Heart right ventricle (tissue), 16 donors: ENCODE data around the gene PRM1. TPM values are rescaled to one million over a fixed set of nuclear protein-coding genes. Genes with fewer than 3 reads are reported as not detected.

ENCODE experiments used
- ATAC-seq, 8 donors: fragments of 200-7000 bp; cut with Tn5 transposase; one replicate each; pipeline ENCODE4 v1.9.1; 2020; ENCODE audit warnings: mild to moderate bottlenecking in 8 of 8, moderate library complexity in 8 of 8, moderate number of reproducible peaks in 1 of 8
- DNase-seq, 2 donors: peaks; one replicate each; pipeline ENCODE4 v3.0.0-alpha.2; 2020
- H3K27ac ChIP-seq, 10 donors: fragments of 200-600 bp; sonication (generic) in 2 of 10; one replicate each; pipeline versions ENCODE4 v1.5.0 to v1.8.0; 2020 to 2022; ENCODE audit warnings: mild to moderate bottlenecking in 3 of 10
- H3K27me3 ChIP-seq, 7 donors: fragments of 200-600 bp; one replicate each; pipeline ENCODE4 v1.8.0; 2021 to 2022; ENCODE audit warnings: mild to moderate bottlenecking in 2 of 7
- H3K36me3 ChIP-seq, 9 donors: fragments of 200-600 bp; sonication (generic) in 1 of 9; one replicate each; pipeline versions ENCODE4 v1.5.0 to v1.8.0; 2020 to 2022; ENCODE audit warnings: mild to moderate bottlenecking in 2 of 9
- H3K4me1 ChIP-seq, 9 donors: fragments of 200-600 bp; sonication (generic) in 1 of 9; one replicate each; pipeline versions ENCODE4 v1.5.0 to v1.8.0; 2020 to 2022; ENCODE audit warnings: mild to moderate bottlenecking in 4 of 9
- H3K4me3 ChIP-seq, 10 donors: fragments of 200-600 bp; sonication (generic) in 2 of 10; one replicate each; pipeline versions ENCODE4 v1.5.0 to v1.8.0; 2020 to 2022; ENCODE audit warnings: mild to moderate bottlenecking in 7 of 10, moderate library complexity in 2 of 10
- H3K9me3 ChIP-seq, 11 donors: fragments of 200-600 bp in 10 of 11; sonication (generic) in 2 of 11; one replicate each; pipeline versions ENCODE4 v1.5.0 to v1.8.0; 2013 to 2022; ENCODE audit warnings: mild to moderate bottlenecking in 2 of 11, control low read depth in 1 of 11, moderate library complexity in 1 of 11
- WGBS, 2 donors: extraction: QIAGEN DNeasy Blood & Tissue Kit; methylation state at CpG; one replicate each; pipeline ENCODE4 v1.1.7; 2013; ENCODE audit warnings: inconsistent platforms in 1 of 2; 5-methylcytosine and 5-hydroxymethylcytosine counted together
- intact Hi-C, 10 donors: fragments of 100-400 bp; cut with DNase I; formaldehyde crosslinking; loops; one replicate each; pipeline versions ENCODE4 v1.11.1 to v1.14.2; 2022
- polyA plus RNA-seq, 2 donors: library from polyadenylated mRNA; stranded (reverse); fragments of 200-250 nt; gene quantifications; one replicate each; pipeline ENCODE4 v1.2.3, GENCODE V29; 2013
- total RNA-seq, 10 donors: library from RNA; stranded (reverse); fragmentation: NEBNext Ultra II Directional in 3 of 10; extraction: Animal tissue kit (Norgen Biotek cat#: 25700) in 3 of 10; gene quantifications; one replicate each; pipeline versions ENCODE4 v1.2.1 to v1.2.4, GENCODE V29; 2021 to 2023
- TF ChIP-seq, protein P1 (sequence below), 9 donors: fragments of 200-600 bp; sonication (generic) in 2 of 9; IDR thresholded peaks; one replicate each; pipeline versions ENCODE4 v1.5.0 to v1.8.0; 2021 to 2022; ENCODE audit warnings: antibody characterized with exemption in 9 of 9, mild to moderate bottlenecking in 5 of 9, moderate library complexity in 1 of 9
- donor health status: Arrhythmogenic right ventricular cardiomyopathy.
- donor health status: ischemic (EF 13 %, LVEDD 7.1; RV severe dilation, severe dysfunction).
- donor health status: healthy with polysubstance abuse.
- donor health status: DM: no; HTN: yes; CAD: no.
- donor health status: DM: no; HTN: no; CAD: no.
- donor health status: ischemic (EF 25% LVEDD 6.9; RV normal size, moderate dysfunction).
- donor health status: ischemic (EF 25% LVEDD 5.7; RV mildly dilated, moderate dysfunction).
- donor health status: healthy.
- donor health status: DM: yes; HTN: yes; CAD: no.
- donor health status: Ischemic cardiomyopathy.
- donor health status: ischemic (EF 35%, LVEDD 5.7; RV mildly dilated, moderate dysfunction).
- donor health status: nonischemic (EF 11% LVEDD 7.7; RV severe dilation, severe dysfunction).
- donor health status: DM: yes; HTN: yes; CAD: no.
- donor health status: PGD.
- donor health status: ischemic (EF 29% LVEDD 5.4; RV normal size, mild dysfunction).
- donor health status: nonischemic (EF 23%, LVEDD 6.1; RV moderate dilation, normal function).

Gene PRM1
- total and polyA plus RNA-seq, 12 donors, result not detected

- Histone ChIP-seq H3K4me1 (peaks cover 15 to 66% (median 34%) of the 10 kb centered on the region in 9 donors), H3K27ac (peak overlapping the region; percentile 92 to 100 (median 98)), H3K4me3 (peak overlapping the region; percentile 42 to 93 (median 82)), H3K27me3 (no peaks in the 10 kb centered on the region), H3K36me3 (peaks cover 0 to 37% (median 0%) of the 10 kb centered on the region in 9 donors), H3K9me3 (no peaks in the 10 kb centered on the region)
- ATAC-seq, result peak in 2 of 8 donors; percentile 1 to 7
- 4 to 7% methylated on average over 102 to 105 of the region's 105 CpGs for WGBS, 2 donors
- peak in 1 of 2 donors; percentile 41 for DNase-seq
- TF ChIP-seq, protein P1, sequence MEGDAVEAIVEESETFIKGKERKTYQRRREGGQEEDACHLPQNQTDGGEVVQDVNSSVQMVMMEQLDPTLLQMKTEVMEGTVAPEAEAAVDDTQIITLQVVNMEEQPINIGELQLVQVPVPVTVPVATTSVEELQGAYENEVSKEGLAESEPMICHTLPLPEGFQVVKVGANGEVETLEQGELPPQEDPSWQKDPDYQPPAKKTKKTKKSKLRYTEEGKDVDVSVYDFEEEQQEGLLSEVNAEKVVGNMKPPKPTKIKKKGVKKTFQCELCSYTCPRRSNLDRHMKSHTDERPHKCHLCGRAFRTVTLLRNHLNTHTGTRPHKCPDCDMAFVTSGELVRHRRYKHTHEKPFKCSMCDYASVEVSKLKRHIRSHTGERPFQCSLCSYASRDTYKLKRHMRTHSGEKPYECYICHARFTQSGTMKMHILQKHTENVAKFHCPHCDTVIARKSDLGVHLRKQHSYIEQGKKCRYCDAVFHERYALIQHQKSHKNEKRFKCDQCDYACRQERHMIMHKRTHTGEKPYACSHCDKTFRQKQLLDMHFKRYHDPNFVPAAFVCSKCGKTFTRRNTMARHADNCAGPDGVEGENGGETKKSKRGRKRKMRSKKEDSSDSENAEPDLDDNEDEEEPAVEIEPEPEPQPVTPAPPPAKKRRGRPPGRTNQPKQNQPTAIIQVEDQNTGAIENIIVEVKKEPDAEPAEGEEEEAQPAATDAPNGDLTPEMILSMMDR (IDR thresholded peaks at IDR 0.05), result peak in 2 of 9 donors; percentile 19 to 21
- intact Hi-C loops, result loop anchor here in 9 of 10 donors (5.0 to 10.0 kb wide), 8 partner anchors 102 to 288 kb away; no protein-coding TSS in a partner anchor
Measured at GRCh38 chr16:11254913-11255736, 26.0 kb downstream of the PRM1 start.

DNA sequence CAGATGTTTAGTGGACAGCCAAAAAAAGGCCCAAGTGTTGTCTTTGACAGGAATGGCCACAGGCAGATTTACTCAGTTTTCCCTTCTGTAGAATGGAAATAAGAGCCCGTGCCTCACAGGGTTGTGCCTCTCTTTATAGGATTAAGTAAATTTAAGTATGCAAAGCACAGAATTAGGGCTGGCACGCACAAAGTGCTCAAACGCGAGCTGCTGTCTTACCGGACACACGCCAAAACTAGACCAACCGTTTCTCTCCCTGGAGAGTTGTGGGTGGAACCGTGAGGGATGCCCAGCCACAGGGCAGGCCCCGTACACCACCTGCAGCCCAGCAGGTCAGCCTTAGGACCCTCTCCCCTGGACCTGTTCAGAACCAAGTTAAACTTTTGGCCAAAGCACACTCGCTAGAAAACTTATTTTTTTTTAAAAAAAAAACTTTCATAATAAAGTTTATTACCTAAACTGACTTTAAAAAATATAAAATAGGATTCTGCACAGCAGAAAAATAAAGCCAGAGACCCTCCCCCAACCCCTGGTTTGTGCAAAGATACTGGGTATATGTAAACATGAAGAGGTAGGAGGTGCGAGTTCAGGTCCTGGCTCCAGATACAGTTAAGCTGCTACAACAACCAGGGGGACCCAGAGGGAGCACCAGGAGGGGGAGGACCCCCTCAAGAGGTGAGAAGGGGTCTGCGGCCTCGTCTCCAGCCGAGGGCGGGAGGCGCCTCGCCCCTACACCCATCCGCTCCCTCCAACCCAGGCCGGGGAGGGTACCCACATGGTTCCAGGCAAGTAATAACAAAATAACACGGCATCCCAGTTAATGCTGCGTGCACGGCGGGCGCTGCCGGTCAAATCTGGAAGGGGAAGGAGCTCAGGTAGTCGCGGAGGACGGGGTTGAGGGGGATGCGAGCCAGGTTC is 26.9 kb downstream of the PRM1 start:
- Histone ChIP-seq H3K4me3 (peak overlapping the region in 9 of 10 donors; percentile 69 to 93 (median 87)), H3K27me3 (no peaks in the 10 kb centered on the region), H3K36me3 (peaks cover 0 to 37% (median 0%) of the 10 kb centered on the region in 9 donors), H3K27ac (peak overlapping the region in 4 of 10 donors; percentile 92 to 100 (median 98)), H3K4me1 (peaks cover 15 to 62% (median 31%) of the 10 kb centered on the region in 9 donors), H3K9me3 (no peaks in the 10 kb centered on the region)
- TF ChIP-seq, protein P1 (IDR thresholded peaks at IDR 0.05), result no peak
- WGBS, 2 donors, result 68 to 71% methylated on average over 29 of the region's 29 CpGs
- ATAC-seq (no peak), DNase-seq (no peak)
- intact Hi-C loops, result loop anchor here in 3 of 10 donors (10.0 kb wide), 2 partner anchors 119 to 149 kb away; no protein-coding TSS in a partner anchor

- intact Hi-C loops, result loop anchor here in 3 of 10 donors (10.0 kb wide), 2 partner anchors 119 to 149 kb away; no protein-coding TSS in a partner anchor
- H3K4me1 ChIP-seq, result peaks cover 13 to 52% (median 22%) of the 10 kb centered on the region in 9 donors
- peaks cover 0 to 37% (median 0%) of the 10 kb centered on the region in 9 donors for H3K36me3 ChIP-seq
- H3K27me3 ChIP-seq, result no peaks in the 10 kb centered on the region
- WGBS, 2 donors, result 88 to 91% methylated on average over 5 of the region's 5 CpGs
- ATAC-seq, result no peak
- TF ChIP-seq, protein P1 (IDR thresholded peaks at IDR 0.05), result no peak
- H3K9me3 ChIP-seq, result no peaks in the 10 kb centered on the region
- no peak for DNase-seq
- H3K4me3 ChIP-seq, result peak overlapping the region in 2 of 10 donors; percentile 16 to 93
- peak overlapping the region in 1 of 10 donors; percentile 100 for H3K27ac ChIP-seq
Measured at GRCh38 chr16:11253009-11253994, 27.8 kb downstream of the PRM1 start.
